ENCODE data around the gene EEF1AKMT3. TPM values are rescaled to one million over a fixed set of nuclear protein-coding genes. Genes with fewer than 3 reads are reported as not detected.

The EEF1AKMT3 gene
- total and polyA plus RNA-seq, 2 of the 4 experiments (the other 2 are of a cell fraction), result 3.2 to 8.1 TPM

DNA sequence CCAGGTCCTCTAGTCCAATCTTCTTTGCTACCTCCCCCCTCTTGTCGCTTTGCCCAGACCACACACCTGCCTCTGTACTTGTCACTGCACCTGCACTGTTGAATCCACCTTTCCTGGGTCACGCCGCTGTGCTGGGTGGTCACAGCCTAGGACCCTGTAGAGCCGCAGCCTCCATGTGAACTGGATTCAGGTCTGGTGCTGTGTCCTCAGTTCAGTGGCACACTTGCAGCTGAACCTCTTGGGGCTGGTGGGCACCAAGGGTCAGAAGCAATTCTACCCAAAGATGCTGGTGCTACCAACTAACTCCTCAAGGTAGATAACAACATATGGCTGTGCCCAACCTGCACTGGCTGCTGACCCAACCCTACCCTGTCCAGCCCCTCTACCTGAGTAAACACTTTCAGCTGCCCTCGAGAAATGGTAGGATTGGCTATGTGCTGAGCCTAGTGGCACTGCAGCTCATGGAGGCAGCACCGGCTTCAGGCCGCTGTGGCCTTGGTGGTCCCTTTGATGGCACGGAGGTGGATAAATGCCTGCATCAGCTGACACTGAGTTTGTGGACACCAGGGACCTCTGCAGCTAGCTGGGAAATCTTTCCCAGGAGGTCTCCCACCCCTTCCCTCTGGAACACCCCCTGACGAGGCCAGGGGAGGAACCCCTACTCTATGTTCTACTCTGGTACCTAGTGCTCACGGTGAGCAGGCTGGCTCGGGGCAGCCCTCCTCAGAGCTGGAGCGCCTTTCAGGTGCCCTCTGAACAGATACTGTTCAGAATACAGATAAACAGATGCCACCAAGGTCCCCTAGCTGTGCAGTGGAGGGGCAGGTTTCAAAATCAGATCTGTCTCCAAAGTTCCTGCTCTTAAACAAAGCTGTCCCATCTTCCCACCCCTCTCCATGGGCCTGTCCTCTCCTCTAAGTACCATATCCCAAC, 48.1 kb upstream of the EEF1AKMT3 start (continued):
- TF ChIP-seq ELK1 (IDR thresholded peaks at IDR 0.05; ENCODE audit: borderline replicate concordance, low read depth, low read length) (no peak), NFE2L2 (IDR thresholded peaks at IDR 0.05; ENCODE audit: low read depth, low read length) (no peak), RCOR1 (IDR thresholded peaks at IDR 0.05; ENCODE audit: insufficient replicate concordance, low read length) (no peak), FOS (IDR thresholded peaks at IDR 0.05; ENCODE audit: low read depth, low read length) (no peak)
